Psoas muscle (tissue), 8 donors: Measurements from ENCODE around the gene PACSIN2. TPM values are rescaled to one million over a fixed set of nuclear protein-coding genes. Genes with fewer than 3 reads are reported as not detected.
A peak's percentile ranks its signal among the peaks of the same experiment; 100 is the strongest.

ENCODE experiments used
- ATAC-seq, 4 donors: fragments of 200-7000 bp; cut with Tn5 transposase; one replicate each; pipeline ENCODE4 v1.9.1; 2020; ENCODE audit warnings: moderate library complexity in 3 of 4, mild to moderate bottlenecking in 2 of 4
- DNase-seq, 2 donors: peaks; one replicate each; pipeline ENCODE4 v3.0.0-alpha.2; 2020
- H3K27ac ChIP-seq: fragments of 200-600 bp; one replicate; pipeline ENCODE4 v1.8.0; 2022
- H3K27me3 ChIP-seq, 3 donors: fragments of 200-600 bp in 1 of 3; one replicate each; pipeline versions ENCODE4 v1.6.1 to v1.8.0; 2013 to 2022; ENCODE audit warnings: low read length in 2 of 3, mild to moderate bottlenecking in 2 of 3, moderate library complexity in 1 of 3; ENCODE audit not compliant: insufficient read depth in 3 of 3
- H3K36me3 ChIP-seq, 2 donors: fragments of 200-600 bp in 1 of 2; one replicate each; pipeline versions ENCODE4 v1.6.1 to v1.8.0; 2013 to 2022; ENCODE audit warnings: low read depth in 1 of 2, mild to moderate bottlenecking in 1 of 2, moderate library complexity in 1 of 2; ENCODE audit not compliant: insufficient read depth in 1 of 2
- H3K4me1 ChIP-seq: fragments of 200-600 bp; one replicate; pipeline ENCODE4 v1.8.0; 2022
- H3K4me3 ChIP-seq: fragments of 200-600 bp; one replicate; pipeline ENCODE4 v1.8.0; 2022; ENCODE audit warnings: mild to moderate bottlenecking
- H3K9me3 ChIP-seq: fragments of 200-600 bp; one replicate; pipeline ENCODE4 v1.8.0; 2022
- CTCF ChIP-seq: fragments of 200-600 bp; IDR thresholded peaks from one replicate; pipeline ENCODE4 v1.8.0; 2022; ENCODE audit warnings: antibody characterized with exemption
- WGBS, 3 donors: extraction: QIAGEN DNeasy Blood & Tissue Kit; methylation state at CpG; one replicate each; pipeline versions ENCODE4 v1.1.6 to v1.1.7; 2013; 5-methylcytosine and 5-hydroxymethylcytosine counted together
- intact Hi-C, 2 donors: fragments of 100-400 bp; cut with DNase I; formaldehyde crosslinking; loops; one replicate each; pipeline versions ENCODE4 v1.11.0 to v1.14.2; 2022
- polyA plus RNA-seq, 3 donors: library from polyadenylated mRNA; stranded (reverse); fragments of 200-250 nt; gene quantifications; one replicate each; pipeline ENCODE4 v1.2.3, GENCODE V29; 2013
- total RNA-seq, 4 donors: library from RNA; stranded (reverse); fragmentation: NEBNext Ultra II Directional in 2 of 4; extraction: Animal tissue kit (Norgen Biotek cat#: 25700) in 2 of 4; gene quantifications; one replicate each; pipeline versions ENCODE4 v1.2.1 to v1.2.4, GENCODE V29; 2021 to 2023
- donor health status: healthy with polysubstance abuse.
- donor health status: DM: no; HTN: no; CAD: no; lungs with moderate emphysema.
- donor health status: Bipolar disorder and iron deficiency.
- donor health status: healthy.
- donor health status: DM: yes; HTN: yes; CAD: no.
- donor health status: DM: no; HTN: no; CAD: no.
- donor health status: DM: no; HTN: no; CAD: no.
- donor health status: DM: yes; HTN: yes; CAD: no.

The PACSIN2 gene
- total and polyA plus RNA-seq, 7 donors, result 21.0 to 52.2 (median 31.4) TPM

GRCh38 chr22:42994276-42994916 is 20.6 kb downstream of the PACSIN2 start:
- H3K27me3 ChIP-seq, result no peaks in the 10 kb centered on the region
- intact Hi-C loops, result no loop called here
- H3K4me1 ChIP-seq, result peaks cover 55% of the 10 kb centered on the region
- ATAC-seq (peak in 3 of 4 donors; percentile 1 to 22 (median 7)), DNase-seq (no peak)
- peak overlapping the region; percentile 58 for H3K27ac ChIP-seq
- no peaks in the 10 kb centered on the region for H3K36me3 ChIP-seq
- TF ChIP-seq CTCF, result no peak
- no peaks in the 10 kb centered on the region for H3K9me3 ChIP-seq
- peak overlapping the region; percentile 29 for H3K4me3 ChIP-seq
- 90 to 91% (median 91%) methylated on average over 11 to 12 of the region's 12 CpGs for WGBS, 3 donors

- no peak for ATAC-seq
- Histone ChIP-seq H3K27me3 (no peaks in the 10 kb centered on the region), H3K4me3 (no peak overlapping the region), H3K9me3 (no peaks in the 10 kb centered on the region), H3K4me1 (peaks cover 54% of the 10 kb centered on the region), H3K27ac (no peak overlapping the region), H3K36me3 (no peaks in the 10 kb centered on the region)
- 71 to 82% (median 73%) methylated on average over 12 of the region's 12 CpGs for WGBS, 3 donors
- no peak for TF ChIP-seq CTCF
- intact Hi-C loops, result no loop called here
- DNase-seq, result no peak
Observed at GRCh38 chr22:42993651-42994275, 21.2 kb downstream of the PACSIN2 start.

GRCh38 chr22:42992886-42993479 is 22.0 kb downstream of the PACSIN2 start:
- WGBS, 3 donors, result 82 to 96% (median 87%) methylated on average over 9 of the region's 9 CpGs
- ATAC-seq, result no peak
- intact Hi-C loops, result no loop called here

GRCh38 chr22:42992092-42992491 is 22.9 kb downstream of the PACSIN2 start:
- no peak for DNase-seq
- Histone ChIP-seq H3K9me3 (no peaks in the 10 kb centered on the region), H3K27ac (no peak overlapping the region), H3K4me3 (no peak overlapping the region), H3K36me3 (no peaks in the 10 kb centered on the region), H3K27me3 (no peaks in the 10 kb centered on the region), H3K4me1 (peaks cover 44% of the 10 kb centered on the region)
- WGBS, 3 donors, result 98 to 100% (median 98%) methylated on average over 3 of the region's 3 CpGs
- ATAC-seq, result no peak
- no peak for TF ChIP-seq CTCF
- intact Hi-C loops, result no loop called here

More at GRCh38 chr22:42992886-42993479, 22.0 kb downstream of the PACSIN2 start:
- no peak for TF ChIP-seq CTCF
- DNase-seq, result no peak
- Histone ChIP-seq H3K36me3 (no peaks in the 10 kb centered on the region), H3K4me1 (peaks cover 53% of the 10 kb centered on the region), H3K9me3 (no peaks in the 10 kb centered on the region), H3K27ac (no peak overlapping the region), H3K27me3 (no peaks in the 10 kb centered on the region), H3K4me3 (no peak overlapping the region)
